IMR-90 (cell line): ENCODE results near the gene SNX33. TPM values are rescaled to one million over a fixed set of nuclear protein-coding genes. Genes with fewer than 3 reads are reported as not detected.

Source experiments
- ATAC-seq: fragments of 200-7000 bp; cut with Tn5 transposase; 2 replicates; pipeline ENCODE4 v1.9.1; 2020; ENCODE audit warnings: low read depth, mild to moderate bottlenecking, moderate library complexity
- BruUV-seq: library from RNA; stranded (reverse); fragments of 400-500 nt; replicated peaks from 2 replicates; lab custom pipeline; 2021; lab: Mats Ljungman, UMichigan
- CTCF ChIA-PET: fragments of 300-600 bp; formaldehyde crosslinking; extraction: SDS; loops from one replicate; lab custom pipeline; 2021; ENCODE audit warnings: antibody characterized with exemption; lab: Yijun Ruan, JAX
- POLR2A ChIA-PET: fragments of 300-600 bp; sonication (Branson Sonifier 250); formaldehyde crosslinking; loops from one replicate; lab custom pipeline; 2022; ENCODE audit warnings: antibody characterized with exemption; ENCODE audit not compliant: unreplicated experiment; lab: Charles Lee
- DNase-seq: peaks from one replicate; pipeline ENCODE4 v3.0.0; 2013
- H2AFZ ChIP-seq: replicated peaks from 2 replicates; pipeline ENCODE3; 2013; ENCODE audit warnings: low read length, mild to moderate bottlenecking; ENCODE audit not compliant: poor library complexity
- H2AK5ac ChIP-seq: 2 replicates; pipeline ENCODE4 v1.6.1; 2013; ENCODE audit warnings: low read depth, low read length, inconsistent platforms
- H2AK9ac ChIP-seq: replicated peaks from 2 replicates; pipeline ENCODE3; 2013; ENCODE audit warnings: mild to moderate bottlenecking, low read depth, low read length, moderate library complexity; ENCODE audit not compliant: poor library complexity
- H2BK120ac ChIP-seq: 2 replicates; pipeline ENCODE4 v1.6.1; 2013; ENCODE audit warnings: low read depth, low read length, inconsistent platforms
- H2BK15ac ChIP-seq: 3 replicates; pipeline ENCODE4 v1.6.1; 2013; ENCODE audit warnings: low read depth, low read length, inconsistent platforms
- H2BK20ac ChIP-seq: 2 replicates; pipeline ENCODE4 v1.6.1; 2013; ENCODE audit warnings: low read depth, mild to moderate bottlenecking, inconsistent platforms, low read length, moderate library complexity
- H2BK5ac ChIP-seq: 2 replicates; pipeline ENCODE4 v1.6.1; 2013; ENCODE audit warnings: mild to moderate bottlenecking, low read depth, low read length, inconsistent platforms; ENCODE audit not compliant: poor library complexity, severe bottlenecking
- H3K14ac ChIP-seq: replicated peaks from 2 replicates; pipeline ENCODE4 v1.6.1; 2013; ENCODE audit warnings: low read depth, low read length, inconsistent platforms
- H3K18ac ChIP-seq: 2 replicates; pipeline ENCODE4 v1.6.1; 2013; ENCODE audit warnings: low read depth, low read length, control low read depth
- H3K23ac ChIP-seq: 2 replicates; pipeline ENCODE4 v1.6.1; 2013; ENCODE audit warnings: low read depth, low read length, inconsistent platforms
- H3K27ac ChIP-seq: 2 replicates; pipeline ENCODE4 v1.5.1; 2013; ENCODE audit warnings: mild to moderate bottlenecking, control low read depth, low read length; ENCODE audit not compliant: insufficient read depth
- H3K27me3 ChIP-seq: 2 replicates; pipeline ENCODE4 v1.6.1; 2013; ENCODE audit warnings: low read length; ENCODE audit not compliant: control insufficient read depth, insufficient read depth
- H3K36me3 ChIP-seq: 2 replicates; pipeline ENCODE4 v1.6.1; 2013; ENCODE audit warnings: low read length, mixed read lengths; ENCODE audit not compliant: control insufficient read depth, insufficient read depth
- H3K4ac ChIP-seq: 2 replicates; pipeline ENCODE4 v1.6.1; 2013; ENCODE audit warnings: low read depth, low read length, inconsistent platforms
- H3K4me1 ChIP-seq: 2 replicates; pipeline ENCODE4 v1.6.1; 2013; ENCODE audit warnings: low read length, mixed read lengths; ENCODE audit not compliant: control insufficient read depth, insufficient read depth
- H3K4me2 ChIP-seq: 2 replicates; pipeline ENCODE4 v1.6.1; 2013; ENCODE audit warnings: low read depth, mild to moderate bottlenecking, control low read depth, low read length, moderate library complexity
- H3K4me3 ChIP-seq: 2 replicates; pipeline ENCODE4 v1.5.1; 2013; ENCODE audit warnings: low read depth, mild to moderate bottlenecking, control low read depth, low read length, moderate library complexity; ENCODE audit not compliant: insufficient read depth
- H3K56ac ChIP-seq: 2 replicates; pipeline ENCODE4 v1.6.1; 2013; ENCODE audit warnings: low read length, inconsistent platforms; ENCODE audit not compliant: insufficient read depth; ENCODE audit errors: extremely low read depth
- H3K79me1 ChIP-seq, 2 experiments: 2 replicates each; pipeline ENCODE4 v1.6.1; 2013; ENCODE audit warnings: low read length in 2 of 2, inconsistent platforms in 1 of 2, low read depth in 1 of 2
- H3K9ac ChIP-seq: 2 replicates; pipeline ENCODE4 v1.6.1; 2013; ENCODE audit warnings: low read depth, low read length, control low read depth
- H3K9me1 ChIP-seq: 2 replicates; pipeline ENCODE4 v1.6.1; 2013; ENCODE audit warnings: low read length, inconsistent platforms; ENCODE audit not compliant: insufficient read depth
- H3K9me3 ChIP-seq: 2 replicates; pipeline ENCODE4 v1.6.1; 2013; ENCODE audit warnings: low read length; ENCODE audit not compliant: control insufficient read depth, insufficient read depth
- H4K20me1 ChIP-seq: 2 replicates; pipeline ENCODE4 v1.6.1; 2013; ENCODE audit warnings: low read length, inconsistent platforms; ENCODE audit not compliant: insufficient read depth
- H4K5ac ChIP-seq: 2 replicates; pipeline ENCODE4 v1.6.1; 2013; ENCODE audit warnings: mild to moderate bottlenecking, low read depth, low read length, control low read depth
- H4K8ac ChIP-seq, 2 experiments: 2 replicates each; pipeline ENCODE4 v1.6.1; 2013; ENCODE audit warnings: low read depth in 2 of 2, low read length in 2 of 2, control low read depth in 1 of 2, inconsistent platforms in 1 of 2
- H4K91ac ChIP-seq: 2 replicates; pipeline ENCODE4 v1.6.1; 2013; ENCODE audit warnings: low read depth, low read length, inconsistent platforms; ENCODE audit not compliant: insufficient read depth
- BHLHE40 ChIP-seq: fragments of 150-350 bp; IDR thresholded peaks from 2 replicates; pipeline ENCODE4 v1.6.1; 2016; ENCODE audit warnings: mild to moderate bottlenecking, low read depth, low read length
- CEBPB ChIP-seq: IDR thresholded peaks from 2 replicates; pipeline ENCODE4 v1.6.1; 2012; ENCODE audit warnings: low read depth, low read length, improper control_type of control experiment
- CHD1 ChIP-seq: IDR thresholded peaks from 2 replicates; pipeline ENCODE4 v1.6.1; 2012; ENCODE audit warnings: low read depth, low read length, improper control_type of control experiment
- CTCF ChIP-seq: conservative IDR thresholded peaks from 2 replicates; pipeline ENCODE4 v1.5.1; 2012; ENCODE audit warnings: mild to moderate bottlenecking, low read depth, low read length, improper control_type of control experiment
- ELK1 ChIP-seq: fragments of 150-350 bp; IDR thresholded peaks from 2 replicates; pipeline ENCODE4 v1.6.1; 2016; ENCODE audit warnings: low read depth, mild to moderate bottlenecking, low read length, moderate library complexity, borderline replicate concordance
- FOS ChIP-seq: fragments of 150-350 bp; IDR thresholded peaks from 2 replicates; pipeline ENCODE4 v1.6.1; 2016; ENCODE audit warnings: low read depth, low read length
- MAFK ChIP-seq: IDR thresholded peaks from 2 replicates; pipeline ENCODE4 v1.6.1; 2012; ENCODE audit warnings: low read depth, low read length, improper control_type of control experiment
- MAZ ChIP-seq: IDR thresholded peaks from 2 replicates; pipeline ENCODE4 v1.6.1; 2012; ENCODE audit warnings: low read depth, mild to moderate bottlenecking, low read length, improper control_type of control experiment, moderate library complexity, borderline replicate concordance
- MXI1 ChIP-seq: IDR thresholded peaks from 2 replicates; pipeline ENCODE4 v1.6.1; 2012; ENCODE audit warnings: low read depth, mild to moderate bottlenecking, low read length, moderate library complexity, borderline replicate concordance
- NFE2L2 ChIP-seq: fragments of 150-350 bp; IDR thresholded peaks from 2 replicates; pipeline ENCODE4 v1.6.1; 2016; ENCODE audit warnings: low read depth, mild to moderate bottlenecking, low read length
- POLR2A ChIP-seq: IDR thresholded peaks from 2 replicates; pipeline ENCODE4 v1.6.1; 2012; ENCODE audit warnings: mild to moderate bottlenecking, low read depth, low read length
- RAD21 ChIP-seq: IDR thresholded peaks from 2 replicates; pipeline ENCODE4 v1.6.1; 2012; ENCODE audit warnings: low read length, improper control_type of control experiment
- RCOR1 ChIP-seq: IDR thresholded peaks from 2 replicates; pipeline ENCODE4 v1.6.1; 2012; ENCODE audit warnings: mild to moderate bottlenecking, low read length, improper control_type of control experiment; ENCODE audit not compliant: insufficient replicate concordance
- RFX5 ChIP-seq: IDR thresholded peaks from 2 replicates; pipeline ENCODE4 v1.8.0; 2012; ENCODE audit warnings: low read depth, mild to moderate bottlenecking, low read length, moderate library complexity
- SMC3 ChIP-seq: fragments of 150-350 bp; IDR thresholded peaks from 2 replicates; pipeline ENCODE4 v1.6.1; 2016; ENCODE audit warnings: low read depth, mild to moderate bottlenecking, antibody characterized with exemption, low read length, moderate library complexity
- USF2 ChIP-seq: fragments of 150-350 bp; IDR thresholded peaks from 2 replicates; pipeline ENCODE4 v1.6.1; 2017; ENCODE audit warnings: mild to moderate bottlenecking, antibody characterized with exemption, low read length, low read depth
- WGBS, 2 experiments: methylation state at CpG; one replicate each; pipeline versions ENCODE4 v1.1.5 to v1.1.7; 2013; ENCODE audit warnings: missing lambda C conversion rate in 2 of 2; ENCODE audit not compliant: insufficient read length in 1 of 2; ENCODE audit errors: extremely low coverage in 2 of 2; 5-methylcytosine and 5-hydroxymethylcytosine counted together
- dilution Hi-C: fragments of 300-500 bp; cut with HindIII; formaldehyde crosslinking; loops from one replicate; pipeline ENCODE4 v1.14.3; 2018; ENCODE audit warnings: low sequenced_read_pairs; ENCODE audit not compliant: unreplicated experiment
- in situ Hi-C: fragments of 300-500 bp; cut with MboI; formaldehyde crosslinking; loops from 3 replicates; pipeline ENCODE4 v1.14.3; 2019; ENCODE audit warnings: low sequenced_read_pairs, inconsistent platforms, mixed read lengths
- intact Hi-C: fragments of 100-400 bp; cut with micrococcal nuclease; formaldehyde crosslinking; loops from 2 replicates; pipeline ENCODE4 v1.10.0; 2022
- polyA plus RNA-seq, 3 experiments: library from polyadenylated mRNA; depleted of rRNA; stranded (reverse); fragments of >200 nt; gene quantifications; 2 replicates each; pipeline ENCODE4 v1.2.3, GENCODE V29; 2012; ENCODE audit warnings: low replicate concordance in 1 of 3
- total RNA-seq: library from RNA; depleted of rRNA; stranded (reverse); fragments of >200 nt; gene quantifications from 2 replicates; pipeline ENCODE4 v1.2.3, GENCODE V29; 2012

SNX33 gene
- total and polyA plus RNA-seq, 2 of the 4 experiments (the other 2 are of a cell fraction) = 12.7 to 14.6 TPM

GRCh38 chr15:75704618-75705017 lies 56.9 kb downstream of the SNX33 start:
- Histone ChIP-seq H3K23ac (no peak overlapping the region), H2BK15ac (no peak overlapping the region; the same call in 2 of the 3 replicates), H2AK9ac (no peak overlapping the region), H2BK120ac (0 out of 2 replicates have a peak overlapping the region, but pooled peaks have one; percentile 16), H3K36me3 (0 out of 2 replicates have a peak, but pooled peaks cover 1% of the 10 kb centered on the region), H3K9ac (no peak overlapping the region), H4K5ac (no peak overlapping the region), H3K9me3 (no peaks in the 10 kb centered on the region), H3K14ac (no peak overlapping the region), H4K91ac (no peak overlapping the region), H4K20me1 (peaks cover 16% of the 10 kb centered on the region), H3K18ac (no peak overlapping the region), H2BK20ac (peak overlapping the region; percentile 24; the same call in 1 of the 2 replicates), H2BK5ac (peak overlapping the region; percentile 37), H3K27me3 (no peaks in the 10 kb centered on the region), H3K9me1 (peaks cover 6% of the 10 kb centered on the region; the same call in 1 of the 2 replicates), H3K4me1 (peaks cover 19% of the 10 kb centered on the region), H3K4me3 (no peak overlapping the region), H3K4me2 (no peak overlapping the region), H3K4ac (peak overlapping the region; percentile 56; the same call in 1 of the 2 replicates), H2AK5ac (peak overlapping the region; percentile 59), H3K79me1 (peaks cover 9 to 53% of the 10 kb centered on the region in 2 experiments), H2AFZ (no peak overlapping the region), H3K27ac (no peak overlapping the region), H3K56ac (no peak overlapping the region), H4K8ac (no peak overlapping the region)
- intact Hi-C loops = no loop called here
- no CpG with 5 or more reads among the region's 9 CpGs for WGBS, 2 experiments
- CTCF ChIA-PET = interaction anchor here (0.8 kb wide), 1 partner anchor 18 kb away, joined by 3 read pairs; no protein-coding TSS in a partner anchor
- DNase-seq (no peak), ATAC-seq (no peak)
- POLR2A ChIA-PET = no interaction called here
- TF ChIP-seq SMC3 (no peak), USF2 (no peak), CEBPB (no peak), BHLHE40 (no peak), NFE2L2 (no peak), CTCF (no peak), RFX5 (no peak), RCOR1 (no peak), POLR2A (no peak), CHD1 (no peak), FOS (no peak), ELK1 (no peak), MAFK (no peak), RAD21 (no peak), MAZ (no peak), MXI1 (no peak)
- dilution Hi-C loops = no loop called here
- in situ Hi-C loops = no loop called here
- no TSS peak for BruUV-seq
